Astrocyte (in vitro differentiated cells and primary cell): ENCODE data around the gene USP19.

Experiments used
- CTCF ChIP-seq: IDR thresholded peaks from 2 replicates; pipeline ENCODE4 v1.5.1; 2011; ENCODE audit warnings: low read depth, mild to moderate bottlenecking, inconsistent platforms, low read length, moderate library complexity; ENCODE audit not compliant: insufficient read depth
- EZH2 ChIP-seq: IDR thresholded peaks from 2 replicates; pipeline ENCODE4 v1.6.1; 2012; ENCODE audit warnings: mild to moderate bottlenecking, low read length, inconsistent platforms; ENCODE audit not compliant: insufficient read depth

GRCh38 chr3:49151610-49152009 is 31.0 kb upstream of the USP19 start:
- TF ChIP-seq CTCF: no peak
- TF ChIP-seq EZH2: no peak
